ENCODE results near the gene SORCS2.
A peak's percentile ranks its signal among the peaks of the same experiment; 100 is the strongest.

SORCS2 gene

GRCh38 chr4:7778510-7779431, 586.4 kb downstream of the SORCS2 start:
- Histone ChIP-seq H3K27ac (ENCODE audit: low read length) (peak overlapping the region; percentile 66), H3K9ac (ENCODE audit: low read length in 2 of 2) (peak overlapping the region; percentile 51 to 52), H3K9me3 (ENCODE audit: control insufficient read depth in 2 of 2, low read length in 2 of 2) (no peaks in the 10 kb centered on the region), H3K27me3 (ENCODE audit: control insufficient read depth in 1 of 2, insufficient read depth in 2 of 2, low read length in 2 of 2) (no peaks in the 10 kb centered on the region), H3K4me3 (ENCODE audit: low read length in 2 of 2) (peak overlapping the region; percentile 58 to 63), H3K36me3 (ENCODE audit: control insufficient read depth in 2 of 2, insufficient read depth in 2 of 2, low read length in 2 of 2) (peaks cover 32 to 42% of the 10 kb centered on the region in 2 donors), H3K4me1 (ENCODE audit: control insufficient read depth, insufficient read depth, low read length) (peaks cover 26% of the 10 kb centered on the region)

GRCh38 chr4:7779432-7779768, 587.1 kb downstream of the SORCS2 start:
- H3K9me3 ChIP-seq (ENCODE audit: control insufficient read depth in 2 of 2, low read length in 2 of 2), result no peaks in the 10 kb centered on the region
- peaks cover 28% of the 10 kb centered on the region for H3K4me1 ChIP-seq (ENCODE audit: control insufficient read depth, insufficient read depth, low read length)
- H3K9ac ChIP-seq (ENCODE audit: low read length in 2 of 2), result peak overlapping the region in 1 of 2 donors; percentile 52
- peak overlapping the region; percentile 66 for H3K27ac ChIP-seq (ENCODE audit: low read length)
- no peaks in the 10 kb centered on the region for H3K27me3 ChIP-seq (ENCODE audit: control insufficient read depth in 1 of 2, insufficient read depth in 2 of 2, low read length in 2 of 2)
- H3K36me3 ChIP-seq (ENCODE audit: control insufficient read depth in 2 of 2, insufficient read depth in 2 of 2, low read length in 2 of 2), result peaks cover 29 to 38% of the 10 kb centered on the region in 2 donors
- H3K4me3 ChIP-seq (ENCODE audit: low read length in 2 of 2), result peak overlapping the region; percentile 58 to 63

GRCh38 chr4:7780751-7781348, 588.5 kb downstream of the SORCS2 start:
- Histone ChIP-seq H3K9ac (ENCODE audit: low read length in 2 of 2) (no peak overlapping the region), H3K4me3 (ENCODE audit: low read length in 2 of 2) (no peak overlapping the region), H3K9me3 (ENCODE audit: control insufficient read depth in 2 of 2, low read length in 2 of 2) (no peaks in the 10 kb centered on the region), H3K4me1 (ENCODE audit: control insufficient read depth, insufficient read depth, low read length) (peaks cover 28% of the 10 kb centered on the region), H3K36me3 (ENCODE audit: control insufficient read depth in 2 of 2, insufficient read depth in 2 of 2, low read length in 2 of 2) (peaks cover 40 to 41% of the 10 kb centered on the region in 2 donors), H3K27me3 (ENCODE audit: control insufficient read depth in 1 of 2, insufficient read depth in 2 of 2, low read length in 2 of 2) (no peaks in the 10 kb centered on the region), H3K27ac (ENCODE audit: low read length) (no peak overlapping the region)

GRCh38 chr4:7781366-7781765, 589.0 kb downstream of the SORCS2 start:
- Histone ChIP-seq H3K9ac (ENCODE audit: low read length in 2 of 2) (no peak overlapping the region), H3K27me3 (ENCODE audit: control insufficient read depth in 1 of 2, insufficient read depth in 2 of 2, low read length in 2 of 2) (no peaks in the 10 kb centered on the region), H3K36me3 (ENCODE audit: control insufficient read depth in 2 of 2, insufficient read depth in 2 of 2, low read length in 2 of 2) (peaks cover 35 to 40% of the 10 kb centered on the region in 2 donors), H3K27ac (ENCODE audit: low read length) (no peak overlapping the region), H3K4me3 (ENCODE audit: low read length in 2 of 2) (no peak overlapping the region), H3K4me1 (ENCODE audit: control insufficient read depth, insufficient read depth, low read length) (peaks cover 28% of the 10 kb centered on the region), H3K9me3 (ENCODE audit: control insufficient read depth in 2 of 2, low read length in 2 of 2) (no peaks in the 10 kb centered on the region)

GRCh38 chr4:7781993-7782392, 589.7 kb downstream of the SORCS2 start:
- no peak overlapping the region for H3K9ac ChIP-seq (ENCODE audit: low read length in 2 of 2)
- peaks cover 29 to 37% of the 10 kb centered on the region in 2 donors for H3K36me3 ChIP-seq (ENCODE audit: control insufficient read depth in 2 of 2, insufficient read depth in 2 of 2, low read length in 2 of 2)
- H3K9me3 ChIP-seq (ENCODE audit: control insufficient read depth in 2 of 2, low read length in 2 of 2), result no peaks in the 10 kb centered on the region
- H3K4me3 ChIP-seq (ENCODE audit: low read length in 2 of 2), result no peak overlapping the region
- H3K27me3 ChIP-seq (ENCODE audit: control insufficient read depth in 1 of 2, insufficient read depth in 2 of 2, low read length in 2 of 2), result no peaks in the 10 kb centered on the region
- H3K27ac ChIP-seq (ENCODE audit: low read length), result no peak overlapping the region
- H3K4me1 ChIP-seq (ENCODE audit: control insufficient read depth, insufficient read depth, low read length), result peaks cover 28% of the 10 kb centered on the region

GRCh38 chr4:7782783-7783182, 590.4 kb downstream of the SORCS2 start:
- Histone ChIP-seq H3K9ac (ENCODE audit: low read length in 2 of 2) (no peak overlapping the region), H3K4me3 (ENCODE audit: low read length in 2 of 2) (no peak overlapping the region), H3K9me3 (ENCODE audit: control insufficient read depth in 2 of 2, low read length in 2 of 2) (no peaks in the 10 kb centered on the region), H3K27ac (ENCODE audit: low read length) (no peak overlapping the region), H3K36me3 (ENCODE audit: control insufficient read depth in 2 of 2, insufficient read depth in 2 of 2, low read length in 2 of 2) (peaks cover 21 to 30% of the 10 kb centered on the region in 2 donors), H3K27me3 (ENCODE audit: control insufficient read depth in 1 of 2, insufficient read depth in 2 of 2, low read length in 2 of 2) (no peaks in the 10 kb centered on the region), H3K4me1 (ENCODE audit: control insufficient read depth, insufficient read depth, low read length) (peaks cover 28% of the 10 kb centered on the region)

- Histone ChIP-seq H3K9ac (ENCODE audit: low read length in 2 of 2) (no peak overlapping the region), H3K27me3 (ENCODE audit: control insufficient read depth in 1 of 2, insufficient read depth in 2 of 2, low read length in 2 of 2) (no peaks in the 10 kb centered on the region), H3K36me3 (ENCODE audit: control insufficient read depth in 2 of 2, insufficient read depth in 2 of 2, low read length in 2 of 2) (peaks cover 13 to 26% of the 10 kb centered on the region in 2 donors), H3K4me3 (ENCODE audit: low read length in 2 of 2) (no peak overlapping the region), H3K27ac (ENCODE audit: low read length) (no peak overlapping the region), H3K4me1 (ENCODE audit: control insufficient read depth, insufficient read depth, low read length) (peaks cover 23% of the 10 kb centered on the region), H3K9me3 (ENCODE audit: control insufficient read depth in 2 of 2, low read length in 2 of 2) (no peaks in the 10 kb centered on the region)
Measured at GRCh38 chr4:7783541-7783940, 591.2 kb downstream of the SORCS2 start.

- H3K36me3 ChIP-seq (ENCODE audit: control insufficient read depth in 2 of 2, insufficient read depth in 2 of 2, low read length in 2 of 2), result peaks cover 13 to 25% of the 10 kb centered on the region in 2 donors
- H3K4me3 ChIP-seq (ENCODE audit: low read length in 2 of 2), result no peak overlapping the region
- no peak overlapping the region for H3K9ac ChIP-seq (ENCODE audit: low read length in 2 of 2)
- H3K27ac ChIP-seq (ENCODE audit: low read length), result no peak overlapping the region
- no peaks in the 10 kb centered on the region for H3K9me3 ChIP-seq (ENCODE audit: control insufficient read depth in 2 of 2, low read length in 2 of 2)
- no peaks in the 10 kb centered on the region for H3K27me3 ChIP-seq (ENCODE audit: control insufficient read depth in 1 of 2, insufficient read depth in 2 of 2, low read length in 2 of 2)
- H3K4me1 ChIP-seq (ENCODE audit: control insufficient read depth, insufficient read depth, low read length), result peaks cover 19% of the 10 kb centered on the region
Measured at GRCh38 chr4:7784131-7784870, 592.0 kb downstream of the SORCS2 start.

GRCh38 chr4:7785017-7785416, 592.7 kb downstream of the SORCS2 start:
- H3K27me3 ChIP-seq (ENCODE audit: control insufficient read depth in 1 of 2, insufficient read depth in 2 of 2, low read length in 2 of 2), result no peaks in the 10 kb centered on the region
- H3K36me3 ChIP-seq (ENCODE audit: control insufficient read depth in 2 of 2, insufficient read depth in 2 of 2, low read length in 2 of 2), result peaks cover 13 to 25% of the 10 kb centered on the region in 2 donors
- H3K4me1 ChIP-seq (ENCODE audit: control insufficient read depth, insufficient read depth, low read length), result peaks cover 12% of the 10 kb centered on the region
- no peak overlapping the region for H3K27ac ChIP-seq (ENCODE audit: low read length)
- no peak overlapping the region for H3K4me3 ChIP-seq (ENCODE audit: low read length in 2 of 2)
- H3K9ac ChIP-seq (ENCODE audit: low read length in 2 of 2), result no peak overlapping the region
- no peaks in the 10 kb centered on the region for H3K9me3 ChIP-seq (ENCODE audit: control insufficient read depth in 2 of 2, low read length in 2 of 2)

GRCh38 chr4:7786040-7786439, 593.7 kb downstream of the SORCS2 start:
- Histone ChIP-seq H3K4me1 (ENCODE audit: control insufficient read depth, insufficient read depth, low read length) (peaks cover 11% of the 10 kb centered on the region), H3K4me3 (ENCODE audit: low read length in 2 of 2) (no peak overlapping the region), H3K9ac (ENCODE audit: low read length in 2 of 2) (no peak overlapping the region), H3K27me3 (ENCODE audit: control insufficient read depth in 1 of 2, insufficient read depth in 2 of 2, low read length in 2 of 2) (no peaks in the 10 kb centered on the region), H3K9me3 (ENCODE audit: control insufficient read depth in 2 of 2, low read length in 2 of 2) (no peaks in the 10 kb centered on the region), H3K36me3 (ENCODE audit: control insufficient read depth in 2 of 2, insufficient read depth in 2 of 2, low read length in 2 of 2) (peaks cover 13 to 24% of the 10 kb centered on the region in 2 donors), H3K27ac (ENCODE audit: low read length) (no peak overlapping the region)

Data from stomach smooth muscle (tissue), 2 donors.